C4-2B (cell line): ENCODE data around the gene TRAPPC3.

Source experiments
- CTCF ChIP-seq: fragments of 450-650 bp; conservative IDR thresholded peaks from 2 replicates; pipeline ENCODE4 v1.5.1; 2017; ENCODE audit warnings: mild to moderate bottlenecking
- ZFX ChIP-seq: fragments of 450-650 bp; IDR thresholded peaks from 2 replicates; pipeline ENCODE4 v1.6.1; 2017

GRCh38 chr1:36115200-36115669 is 34.1 kb downstream of the TRAPPC3 start:
- TF ChIP-seq CTCF (no peak), ZFX (no peak)
